ENCODE data around the gene CTTNBP2NL.

DNA sequence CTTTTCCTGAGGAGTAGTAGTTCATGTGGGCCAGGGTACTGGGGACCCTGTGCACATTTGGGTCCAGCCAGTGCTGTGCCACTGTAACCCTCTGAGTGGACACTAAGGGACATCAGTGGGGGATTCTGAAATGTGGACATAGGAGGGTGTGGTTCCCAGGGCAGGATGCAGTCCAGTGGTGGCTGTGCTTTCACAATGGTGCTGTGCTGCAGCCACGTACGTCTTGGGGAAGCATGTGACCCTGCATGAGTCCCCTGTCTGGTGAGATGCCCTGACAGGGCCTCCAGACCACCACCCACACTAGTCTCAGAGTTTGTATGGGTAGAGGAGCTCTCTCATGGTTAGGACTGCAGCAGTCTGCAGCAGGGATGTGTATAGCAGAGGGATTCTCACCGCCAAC is 75.0 kb downstream of the CTTNBP2NL start:
- TF ChIP-seq SUZ12 (IDR thresholded peaks at IDR 0.05; ENCODE audit: extremely low read depth, insufficient read depth, insufficient read length) (no peak), ZNF274 (IDR thresholded peaks at IDR 0.05; ENCODE audit: low read depth, low read length) (no peak)
